GM12875 (cell line): Measurements from ENCODE around the gene LALBA.
"Not testable (repeated sequence)": the region's sequence is repeated elsewhere in the genome, so short reads cannot be mapped to it uniquely, and the experiment has no call there.

Experiments used
- H3K4me3 ChIP-seq: one replicate; pipeline ENCODE4 v1.5.1; 2011; ENCODE audit warnings: low read depth, low read length, control low read depth
- TF ChIP-seq, protein P1 (sequence below): IDR thresholded peaks from 2 replicates; pipeline ENCODE4 v1.5.1; 2011; ENCODE audit warnings: low read depth, mild to moderate bottlenecking, control low read depth, inconsistent platforms, low read length, moderate library complexity, borderline replicate concordance; ENCODE audit not compliant: insufficient read depth

The LALBA gene

GRCh38 chr12:48557919-48558318 is 11.9 kb downstream of the LALBA start:
- H3K4me3 ChIP-seq = no peak overlapping the region
- TF ChIP-seq, protein P1, sequence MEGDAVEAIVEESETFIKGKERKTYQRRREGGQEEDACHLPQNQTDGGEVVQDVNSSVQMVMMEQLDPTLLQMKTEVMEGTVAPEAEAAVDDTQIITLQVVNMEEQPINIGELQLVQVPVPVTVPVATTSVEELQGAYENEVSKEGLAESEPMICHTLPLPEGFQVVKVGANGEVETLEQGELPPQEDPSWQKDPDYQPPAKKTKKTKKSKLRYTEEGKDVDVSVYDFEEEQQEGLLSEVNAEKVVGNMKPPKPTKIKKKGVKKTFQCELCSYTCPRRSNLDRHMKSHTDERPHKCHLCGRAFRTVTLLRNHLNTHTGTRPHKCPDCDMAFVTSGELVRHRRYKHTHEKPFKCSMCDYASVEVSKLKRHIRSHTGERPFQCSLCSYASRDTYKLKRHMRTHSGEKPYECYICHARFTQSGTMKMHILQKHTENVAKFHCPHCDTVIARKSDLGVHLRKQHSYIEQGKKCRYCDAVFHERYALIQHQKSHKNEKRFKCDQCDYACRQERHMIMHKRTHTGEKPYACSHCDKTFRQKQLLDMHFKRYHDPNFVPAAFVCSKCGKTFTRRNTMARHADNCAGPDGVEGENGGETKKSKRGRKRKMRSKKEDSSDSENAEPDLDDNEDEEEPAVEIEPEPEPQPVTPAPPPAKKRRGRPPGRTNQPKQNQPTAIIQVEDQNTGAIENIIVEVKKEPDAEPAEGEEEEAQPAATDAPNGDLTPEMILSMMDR = no peak

DNA sequence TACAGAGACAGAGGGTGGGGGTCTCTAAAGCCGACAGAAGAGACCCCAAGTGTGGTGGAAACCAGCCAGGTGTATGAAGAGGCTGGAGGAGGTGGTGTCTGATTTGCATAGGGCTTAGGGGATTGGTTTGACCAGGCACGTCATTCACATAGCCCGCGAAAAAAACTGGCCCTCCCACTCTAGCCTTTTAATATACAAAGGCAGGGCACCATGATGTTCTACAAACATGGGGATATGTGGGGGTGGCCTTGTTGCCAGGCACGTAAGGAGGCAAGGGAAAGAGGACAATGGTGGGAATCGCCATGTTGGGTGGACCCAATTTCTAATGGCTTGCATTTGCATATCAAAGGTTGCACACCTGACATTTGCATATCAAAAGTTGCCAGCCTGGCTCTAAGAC is 13.2 kb downstream of the LALBA start:
- TF ChIP-seq, protein P1 = no peak
- H3K4me3 ChIP-seq = no peak overlapping the region

DNA sequence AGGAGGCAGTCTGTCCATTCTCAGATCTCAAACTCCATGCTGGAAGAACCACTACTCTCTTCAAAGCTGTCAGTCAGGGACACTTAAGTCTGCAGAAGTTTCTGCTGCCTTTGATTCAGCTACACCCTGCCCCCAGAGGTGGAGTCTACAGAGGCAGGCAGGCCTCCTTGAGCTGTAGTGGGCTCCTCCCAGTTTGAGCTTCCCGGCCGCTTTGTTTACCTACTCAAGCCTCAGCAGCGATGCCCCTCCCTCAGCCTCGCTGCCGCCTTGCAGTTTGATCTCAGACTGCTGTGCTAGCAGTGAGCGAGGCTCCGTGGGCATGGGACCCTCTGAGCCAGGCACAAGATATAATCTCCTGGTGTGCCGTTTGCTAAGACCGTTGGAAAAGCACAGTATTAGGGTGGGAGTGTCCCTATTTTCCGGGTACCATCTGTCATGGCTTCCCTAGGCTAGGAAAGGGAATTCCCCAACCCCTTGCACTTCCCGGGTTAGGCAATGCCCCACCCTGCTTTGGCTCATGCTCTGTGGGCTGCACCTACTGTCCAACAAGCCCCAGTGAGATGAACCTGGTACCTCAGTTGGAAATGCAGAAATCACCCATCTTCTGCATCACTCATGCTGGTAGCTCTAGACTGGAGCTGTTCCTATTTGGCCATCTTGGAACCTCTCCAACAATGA is 16.0 kb downstream of the LALBA start:
- H3K4me3 ChIP-seq = not testable (repeated sequence)

DNA sequence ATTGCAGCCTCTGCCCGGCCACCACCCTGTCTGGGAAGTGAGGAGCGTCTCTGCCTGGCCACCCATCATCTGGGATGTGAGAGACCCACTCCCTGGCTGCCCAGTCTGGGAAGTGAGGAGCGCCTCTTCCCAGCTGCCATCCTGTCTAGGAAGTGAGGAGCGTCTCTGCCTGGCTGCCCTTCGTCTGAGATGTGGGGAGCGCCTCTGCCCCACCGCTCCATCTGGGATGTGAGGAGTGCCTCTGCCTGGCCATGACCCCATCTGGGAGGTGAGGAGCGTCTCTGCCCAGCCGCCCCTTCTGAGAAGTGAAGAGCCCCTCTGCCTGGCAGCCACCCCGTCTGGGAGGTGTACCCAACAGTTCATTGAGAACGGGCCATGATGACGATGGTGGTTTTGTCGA is 18.2 kb downstream of the LALBA start:
- not testable (repeated sequence) for H3K4me3 ChIP-seq

- H3K4me3 ChIP-seq = not testable (repeated sequence)
Observed at GRCh38 chr12:48547012-48547411, 22.8 kb downstream of the LALBA start.

DNA sequence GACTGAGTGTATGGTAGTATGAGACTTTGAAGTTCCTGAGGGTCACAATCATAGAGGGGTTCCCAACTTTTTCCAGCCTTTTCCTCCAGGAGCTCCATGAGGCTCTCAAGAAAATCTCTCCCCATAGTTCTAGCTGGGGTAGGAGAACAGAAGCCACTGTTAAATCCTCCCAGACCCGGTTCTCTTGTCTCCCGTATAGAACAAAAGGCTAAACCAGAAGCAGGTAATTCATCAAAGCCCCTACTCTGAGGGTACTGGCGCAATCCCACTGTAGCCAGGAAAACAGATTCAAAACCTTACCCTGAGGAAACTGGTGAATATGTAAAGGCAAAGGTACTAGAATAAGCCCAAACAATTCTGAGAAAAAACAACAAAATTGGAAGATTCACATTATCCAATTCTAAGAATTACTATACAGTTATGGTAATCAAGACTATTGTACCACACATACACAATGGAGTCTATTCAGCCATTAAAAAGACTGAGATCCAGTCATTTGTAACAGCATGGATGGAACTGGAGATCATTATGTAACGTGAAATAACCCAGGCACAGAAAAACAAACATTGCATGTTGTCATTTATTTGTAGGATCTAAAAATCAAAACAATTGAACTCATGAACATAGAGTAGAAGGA is 23.9 kb downstream of the LALBA start:
- TF ChIP-seq, protein P1 = no peak
- H3K4me3 ChIP-seq = no peak overlapping the region

GRCh38 chr12:48542300-48542928 is 27.4 kb downstream of the LALBA start:
- no peak overlapping the region for H3K4me3 ChIP-seq
- TF ChIP-seq, protein P1 = peak; percentile 82

DNA sequence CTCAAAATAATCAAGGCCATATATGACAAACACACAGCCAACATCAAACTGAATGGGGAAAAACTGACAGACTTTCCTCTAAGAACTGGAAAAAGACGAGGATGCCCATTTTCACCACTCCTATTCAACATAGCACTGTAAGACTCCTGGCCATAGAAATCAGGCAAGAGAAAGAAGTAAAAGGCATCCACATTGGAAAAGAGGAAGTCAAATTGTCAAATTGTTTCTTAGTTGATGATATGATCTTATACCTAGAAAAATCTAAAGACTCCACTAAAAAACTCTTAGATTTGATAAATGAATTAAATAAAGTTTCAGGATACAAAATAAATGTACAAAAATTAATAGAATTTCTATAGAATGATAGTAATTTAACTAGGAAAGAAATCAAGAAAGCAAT is 33.2 kb downstream of the LALBA start:
- no peak overlapping the region for H3K4me3 ChIP-seq
- TF ChIP-seq, protein P1 = no peak
